Calu3 (cell line): ENCODE measurements around the gene PITPNM2. TPM values are rescaled to one million over a fixed set of nuclear protein-coding genes. Genes with fewer than 3 reads are reported as not detected.

Experiments
- BruUV-seq: library from RNA; stranded (reverse); fragments of 400-500 nt; replicated peaks from 2 replicates; lab custom pipeline; 2021; lab: Mats Ljungman, UMichigan
- CTCF ChIA-PET: fragments of 300-600 bp; sonication (Branson Sonifier 250); formaldehyde crosslinking; loops from one replicate; lab custom pipeline; 2022; ENCODE audit warnings: antibody characterized with exemption; lab: Charles Lee
- DNase-seq: peaks from one replicate; pipeline ENCODE4 v3.0.0; 2022
- H3K27ac Mint-ChIP-seq: one replicate; pipeline ENCODE4 v1.8.0; 2022; ENCODE audit warnings: mixed read lengths; ENCODE audit not compliant: unreplicated experiment
- H3K27me3 Mint-ChIP-seq: one replicate; pipeline ENCODE4 v1.8.0; 2022; ENCODE audit warnings: mixed read lengths; ENCODE audit not compliant: unreplicated experiment
- H3K36me3 Mint-ChIP-seq: one replicate; pipeline ENCODE4 v1.8.0; 2022; ENCODE audit warnings: mild to moderate bottlenecking, moderate library complexity, mixed read lengths; ENCODE audit not compliant: insufficient read depth, unreplicated experiment
- H3K4me1 Mint-ChIP-seq: one replicate; pipeline ENCODE4 v1.8.0; 2022; ENCODE audit warnings: mild to moderate bottlenecking, low read depth, mixed read lengths; ENCODE audit not compliant: unreplicated experiment
- H3K4me3 Mint-ChIP-seq: one replicate; pipeline ENCODE4 v1.8.0; 2022; ENCODE audit warnings: mild to moderate bottlenecking, low read depth, moderate library complexity, mixed read lengths; ENCODE audit not compliant: unreplicated experiment
- H3K9me3 Mint-ChIP-seq: one replicate; pipeline ENCODE4 v1.8.0; 2022; ENCODE audit warnings: low read depth, mixed read lengths; ENCODE audit not compliant: unreplicated experiment
- intact Hi-C: fragments of 100-400 bp; cut with micrococcal nuclease; formaldehyde crosslinking; loops from one replicate; pipeline ENCODE4 v1.10.0; 2022; ENCODE audit not compliant: unreplicated experiment
- total RNA-seq: library from RNA; stranded (reverse); gene quantifications from 2 replicates; pipeline ENCODE4 v1.2.3, GENCODE V29; 2022
- TF ChIP-seq, protein P1 (sequence below): fragments of 200-600 bp; IDR thresholded peaks from one replicate; pipeline ENCODE4 v1.8.0; 2022; ENCODE audit warnings: antibody characterized with exemption; ENCODE audit not compliant: unreplicated experiment

Gene PITPNM2
- total RNA-seq, 1 experiment from 2014 or later: 8.4 TPM

DNA sequence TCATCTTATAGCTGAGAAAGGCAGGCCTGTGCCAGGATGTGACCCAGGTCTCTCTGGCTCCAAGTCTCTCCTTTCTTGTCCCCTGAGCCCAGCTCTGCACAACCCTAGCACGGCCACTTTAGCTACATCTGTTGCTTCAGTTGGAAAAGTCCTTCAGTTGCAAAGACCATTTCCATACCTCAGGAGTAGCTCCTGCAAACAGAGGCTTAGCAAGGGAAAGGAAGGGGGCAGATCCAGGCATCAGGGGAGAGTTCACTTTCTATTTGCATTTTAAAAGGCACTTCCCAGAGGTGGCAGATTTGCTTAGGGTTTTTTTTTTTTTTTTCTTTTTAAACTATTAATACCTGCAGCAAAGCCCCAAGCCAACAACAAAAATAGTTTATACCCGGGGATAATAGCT, 3.0 kb upstream of the PITPNM2 start:
- H3K4me3 Mint-ChIP-seq: no peak overlapping the region
- BruUV-seq: no TSS peak
- no peaks in the 10 kb centered on the region for H3K27me3 Mint-ChIP-seq
- H3K4me1 Mint-ChIP-seq: peaks cover 12% of the 10 kb centered on the region
- DNase-seq: no peak
- H3K9me3 Mint-ChIP-seq: no peaks in the 10 kb centered on the region
- TF ChIP-seq, protein P1, sequence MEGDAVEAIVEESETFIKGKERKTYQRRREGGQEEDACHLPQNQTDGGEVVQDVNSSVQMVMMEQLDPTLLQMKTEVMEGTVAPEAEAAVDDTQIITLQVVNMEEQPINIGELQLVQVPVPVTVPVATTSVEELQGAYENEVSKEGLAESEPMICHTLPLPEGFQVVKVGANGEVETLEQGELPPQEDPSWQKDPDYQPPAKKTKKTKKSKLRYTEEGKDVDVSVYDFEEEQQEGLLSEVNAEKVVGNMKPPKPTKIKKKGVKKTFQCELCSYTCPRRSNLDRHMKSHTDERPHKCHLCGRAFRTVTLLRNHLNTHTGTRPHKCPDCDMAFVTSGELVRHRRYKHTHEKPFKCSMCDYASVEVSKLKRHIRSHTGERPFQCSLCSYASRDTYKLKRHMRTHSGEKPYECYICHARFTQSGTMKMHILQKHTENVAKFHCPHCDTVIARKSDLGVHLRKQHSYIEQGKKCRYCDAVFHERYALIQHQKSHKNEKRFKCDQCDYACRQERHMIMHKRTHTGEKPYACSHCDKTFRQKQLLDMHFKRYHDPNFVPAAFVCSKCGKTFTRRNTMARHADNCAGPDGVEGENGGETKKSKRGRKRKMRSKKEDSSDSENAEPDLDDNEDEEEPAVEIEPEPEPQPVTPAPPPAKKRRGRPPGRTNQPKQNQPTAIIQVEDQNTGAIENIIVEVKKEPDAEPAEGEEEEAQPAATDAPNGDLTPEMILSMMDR: no peak
- CTCF ChIA-PET: interaction anchor here (0.7 to 1.1 kb wide), 4 partner anchors 10 to 160 kb away, joined by 3 to 5 read pairs (median 4); no protein-coding TSS in a partner anchor
- H3K27ac Mint-ChIP-seq: no peak overlapping the region
- H3K36me3 Mint-ChIP-seq: peaks cover 21% of the 10 kb centered on the region
- intact Hi-C loops: no loop called here

DNA sequence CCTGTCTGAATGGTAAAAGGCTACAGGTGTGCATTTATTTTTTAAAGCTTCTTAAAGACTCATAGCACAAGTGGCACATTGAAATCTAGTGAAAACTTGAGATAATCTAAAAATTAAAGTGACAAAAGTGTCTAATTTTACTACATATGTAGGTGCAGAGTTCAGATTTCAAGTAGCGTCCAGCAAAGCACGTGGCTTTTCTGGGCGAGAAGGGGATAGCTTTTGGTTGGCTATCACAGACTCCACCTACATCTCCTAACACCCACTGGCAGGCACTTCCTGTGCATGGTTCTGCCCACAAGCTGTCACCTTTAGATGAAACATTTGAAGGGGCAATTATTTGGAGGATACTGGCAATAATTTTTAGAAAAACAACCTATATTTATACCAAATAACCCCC, 1.9 kb upstream of the PITPNM2 start:
- H3K4me3 Mint-ChIP-seq: no peak overlapping the region
- BruUV-seq: no TSS peak
- DNase-seq: no peak
- peaks cover 18% of the 10 kb centered on the region for H3K4me1 Mint-ChIP-seq
- TF ChIP-seq, protein P1: no peak
- no peaks in the 10 kb centered on the region for H3K27me3 Mint-ChIP-seq
- no peaks in the 10 kb centered on the region for H3K9me3 Mint-ChIP-seq
- intact Hi-C loops: no loop called here
- CTCF ChIA-PET: interaction anchor here (0.6 to 1.4 kb wide), 2 partner anchors 97 to 110 kb away, joined by 3 to 5 read pairs; no protein-coding TSS in a partner anchor
- peaks cover 21% of the 10 kb centered on the region for H3K36me3 Mint-ChIP-seq
- no peak overlapping the region for H3K27ac Mint-ChIP-seq

DNA sequence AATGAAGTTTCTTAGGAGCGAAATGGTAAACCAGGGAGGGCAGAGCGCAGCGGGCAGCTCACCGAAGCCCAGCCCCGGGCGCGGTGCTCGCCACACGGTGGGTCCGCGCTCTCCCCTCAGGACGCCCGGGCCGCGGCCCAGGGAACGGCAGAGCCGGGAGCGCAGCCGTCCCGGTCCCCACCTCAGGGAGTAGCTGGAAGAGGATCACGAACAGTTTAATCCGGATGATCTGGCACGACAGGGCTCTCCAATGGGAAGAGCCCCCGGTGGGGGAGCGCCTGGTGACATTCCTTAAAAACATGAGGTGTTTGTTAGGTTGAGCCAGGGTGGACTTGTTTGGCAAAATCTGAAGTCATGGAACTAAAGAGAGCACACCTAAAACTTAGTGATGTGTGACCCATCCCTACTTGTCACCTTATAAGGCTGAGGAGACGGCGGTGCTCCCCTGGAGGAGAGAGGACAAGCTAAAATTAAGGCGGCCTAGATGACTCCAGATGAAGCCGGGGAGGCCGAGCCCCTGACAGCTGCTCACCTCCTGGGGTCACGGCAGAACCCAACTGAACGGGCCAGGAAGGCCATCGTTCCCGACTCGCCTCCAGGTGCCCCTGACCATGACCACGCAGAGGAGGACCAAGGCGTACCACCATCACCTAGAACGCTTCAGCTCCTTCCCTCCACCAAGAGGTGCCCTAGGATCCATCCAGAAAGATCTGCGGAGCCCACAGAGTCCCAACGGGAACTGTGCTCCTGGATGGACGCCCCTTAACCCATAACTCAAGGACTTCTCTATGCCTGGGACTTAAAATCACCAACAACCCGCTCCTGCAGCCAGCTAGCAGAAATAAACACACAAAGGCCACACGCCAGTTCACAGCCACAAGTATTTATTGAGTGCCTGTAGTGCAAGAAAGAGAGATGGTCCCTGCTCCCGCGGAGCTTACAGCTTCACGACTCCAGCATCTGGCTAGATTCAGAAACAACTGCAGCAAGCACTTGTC, 866 bp upstream of the PITPNM2 start:
- TF ChIP-seq, protein P1: no peak
- CTCF ChIA-PET: interaction anchor here (1.4 kb wide), 1 partner anchor 108 kb away, joined by 5 read pairs; no protein-coding TSS in a partner anchor
- Mint-ChIP-seq H3K36me3 (peaks cover 21% of the 10 kb centered on the region), H3K27ac (no peak overlapping the region), H3K27me3 (no peaks in the 10 kb centered on the region), H3K4me1 (peaks cover 18% of the 10 kb centered on the region), H3K9me3 (no peaks in the 10 kb centered on the region), H3K4me3 (peak overlapping the region; percentile 49)
- no peak for DNase-seq
- intact Hi-C loops: no loop called here
- no TSS peak for BruUV-seq

DNA sequence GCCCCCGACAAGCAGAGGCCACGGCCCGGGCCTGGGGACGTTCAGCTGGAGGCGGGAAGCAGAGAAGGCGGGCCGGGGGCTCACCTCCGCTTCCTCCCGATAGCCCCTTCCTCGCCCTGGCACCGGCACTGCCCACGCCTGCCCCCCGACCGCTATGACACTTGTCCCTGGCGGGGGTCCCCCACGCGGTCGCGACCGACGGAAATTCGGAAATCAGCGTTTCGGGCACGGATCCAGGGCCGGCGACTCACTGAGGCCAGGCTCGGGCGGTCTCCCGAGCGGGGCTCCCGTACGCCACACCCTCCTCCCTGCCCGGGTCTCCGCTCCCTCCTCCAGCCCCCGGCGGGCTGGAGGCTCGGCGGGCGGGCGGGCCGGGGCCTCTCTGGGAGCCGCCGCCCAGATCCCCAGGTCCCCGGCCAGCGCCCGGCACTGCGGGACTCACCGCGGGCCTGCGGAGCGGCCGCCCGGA, 581 bp downstream of the PITPNM2 start:
- H3K4me3 Mint-ChIP-seq: peak overlapping the region; percentile 75
- BruUV-seq: no TSS peak
- H3K4me1 Mint-ChIP-seq: peaks cover 18% of the 10 kb centered on the region
- no peak for DNase-seq
- peak overlapping the region; percentile 18 for H3K27ac Mint-ChIP-seq
- TF ChIP-seq, protein P1: no peak
- no peaks in the 10 kb centered on the region for H3K27me3 Mint-ChIP-seq
- CTCF ChIA-PET: interaction anchor here (0.5 to 1.0 kb wide), 5 partner anchors 9 to 327 kb away, joined by 3 to 10 read pairs (median 3); no protein-coding TSS in a partner anchor
- peaks cover 21% of the 10 kb centered on the region for H3K36me3 Mint-ChIP-seq
- H3K9me3 Mint-ChIP-seq: no peaks in the 10 kb centered on the region
- intact Hi-C loops: no loop called here
